HFFc6 (cell line): ENCODE data around the gene RGS3. TPM values are rescaled to one million over a fixed set of nuclear protein-coding genes. Genes with fewer than 3 reads are reported as not detected.

ENCODE experiments used
- DNase-seq: peaks from one replicate; pipeline ENCODE4 v3.0.0-alpha.2; 2018
- H3K27ac Mint-ChIP-seq: 2 replicates; pipeline ENCODE4 v1.8.0; 2020; ENCODE audit warnings: mild to moderate bottlenecking, mixed read lengths
- H3K27me3 Mint-ChIP-seq: 2 replicates; pipeline ENCODE4 v1.8.0; 2021; ENCODE audit warnings: mild to moderate bottlenecking, moderate library complexity, mixed read lengths; ENCODE audit not compliant: insufficient read depth
- H3K36me3 Mint-ChIP-seq: 2 replicates; pipeline ENCODE4 v1.8.0; 2021; ENCODE audit warnings: low read depth, mixed read lengths
- H3K4me1 Mint-ChIP-seq: 2 replicates; pipeline ENCODE4 v1.8.0; 2020; ENCODE audit warnings: low read depth, mixed read lengths
- H3K4me3 Mint-ChIP-seq: 2 replicates; pipeline ENCODE4 v1.8.0; 2020; ENCODE audit warnings: mild to moderate bottlenecking, moderate library complexity, mixed read lengths
- H3K9me3 Mint-ChIP-seq: 2 replicates; pipeline ENCODE4 v1.8.0; 2020; ENCODE audit warnings: mild to moderate bottlenecking, mixed read lengths
- total RNA-seq, 6 experiments: library from RNA; stranded (reverse); fragmentation: NEBNext Ultra II Directional; extraction: Animal tissue kit (Norgen Biotek cat#: 25700); gene quantifications; 2 replicates in 1 of 6; 3 replicates in 5 of 6; pipeline ENCODE4 v1.2.3, GENCODE V29; 2021
- TF ChIP-seq, protein P1 (sequence below): fragments of 200-600 bp; sonication (generic); IDR thresholded peaks from 2 replicates; pipeline ENCODE4 v1.5.0; 2021; ENCODE audit warnings: antibody characterized with exemption, mild to moderate bottlenecking

RGS3 gene
- total RNA-seq, 6 experiments from 2014 or later, result 49.7 to 57.0 (median 52.5) TPM

- Mint-ChIP-seq H3K9me3 (no peaks in the 10 kb centered on the region), H3K27ac (peak overlapping the region; percentile 92), H3K36me3 (peaks cover 29% of the 10 kb centered on the region), H3K4me1 (peaks cover 62% of the 10 kb centered on the region), H3K27me3 (peaks cover 7% of the 10 kb centered on the region), H3K4me3 (peak overlapping the region; percentile 96)
- DNase-seq, result no peak
- TF ChIP-seq, protein P1, sequence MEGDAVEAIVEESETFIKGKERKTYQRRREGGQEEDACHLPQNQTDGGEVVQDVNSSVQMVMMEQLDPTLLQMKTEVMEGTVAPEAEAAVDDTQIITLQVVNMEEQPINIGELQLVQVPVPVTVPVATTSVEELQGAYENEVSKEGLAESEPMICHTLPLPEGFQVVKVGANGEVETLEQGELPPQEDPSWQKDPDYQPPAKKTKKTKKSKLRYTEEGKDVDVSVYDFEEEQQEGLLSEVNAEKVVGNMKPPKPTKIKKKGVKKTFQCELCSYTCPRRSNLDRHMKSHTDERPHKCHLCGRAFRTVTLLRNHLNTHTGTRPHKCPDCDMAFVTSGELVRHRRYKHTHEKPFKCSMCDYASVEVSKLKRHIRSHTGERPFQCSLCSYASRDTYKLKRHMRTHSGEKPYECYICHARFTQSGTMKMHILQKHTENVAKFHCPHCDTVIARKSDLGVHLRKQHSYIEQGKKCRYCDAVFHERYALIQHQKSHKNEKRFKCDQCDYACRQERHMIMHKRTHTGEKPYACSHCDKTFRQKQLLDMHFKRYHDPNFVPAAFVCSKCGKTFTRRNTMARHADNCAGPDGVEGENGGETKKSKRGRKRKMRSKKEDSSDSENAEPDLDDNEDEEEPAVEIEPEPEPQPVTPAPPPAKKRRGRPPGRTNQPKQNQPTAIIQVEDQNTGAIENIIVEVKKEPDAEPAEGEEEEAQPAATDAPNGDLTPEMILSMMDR, result no peak
Measured at GRCh38 chr9:113594484-113595299, 131.2 kb downstream of the RGS3 start.

- Mint-ChIP-seq H3K27ac (peak overlapping the region; percentile 92), H3K4me1 (peaks cover 79% of the 10 kb centered on the region), H3K9me3 (no peaks in the 10 kb centered on the region), H3K27me3 (peaks cover 9% of the 10 kb centered on the region), H3K36me3 (peaks cover 29% of the 10 kb centered on the region), H3K4me3 (peak overlapping the region; percentile 96)
- DNase-seq, result no peak
- TF ChIP-seq, protein P1, result no peak
Measured at GRCh38 chr9:113596616-113597320, 133.2 kb downstream of the RGS3 start.

DNA sequence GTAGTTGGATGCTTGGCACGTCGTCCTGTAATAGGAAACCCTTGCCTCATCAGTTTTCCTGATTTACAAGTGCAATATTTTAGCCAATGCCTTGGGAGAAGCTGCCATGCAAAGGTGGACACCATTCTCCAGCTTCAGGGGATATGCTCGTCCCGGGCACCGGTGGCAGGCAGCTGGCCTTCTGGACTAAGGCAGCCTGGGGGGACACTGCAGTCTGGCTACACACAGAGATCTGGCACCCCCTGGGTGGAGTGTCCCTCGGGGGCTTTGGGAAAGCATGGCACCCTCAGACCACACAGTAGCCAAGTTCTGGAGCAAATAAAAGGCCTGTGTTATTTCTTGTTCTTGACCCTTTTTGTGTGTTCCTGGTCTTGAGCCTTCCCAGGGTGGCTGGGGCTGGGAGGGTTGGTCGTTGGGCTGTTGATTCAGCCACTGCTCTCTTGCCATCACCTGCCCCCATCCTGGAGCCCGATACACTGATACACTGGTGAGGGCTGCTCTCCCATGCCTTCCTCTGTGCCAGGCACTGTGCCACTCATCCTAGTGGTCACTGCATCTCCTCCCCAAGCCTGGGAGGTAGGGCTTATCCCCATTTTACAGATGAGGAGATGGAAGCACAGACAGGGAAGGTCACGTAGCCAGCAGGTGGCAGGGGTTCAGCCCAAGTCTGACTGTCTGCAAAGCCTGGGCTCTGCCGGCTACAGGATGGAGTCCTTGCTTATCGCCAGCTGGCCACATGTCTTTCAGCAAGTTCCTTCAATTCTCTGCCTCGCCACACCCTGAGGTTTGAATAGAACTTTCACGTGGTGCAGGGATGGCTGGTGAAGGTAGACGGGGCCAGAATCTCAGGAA lies 134.1 kb downstream of the RGS3 start:
- no peak for DNase-seq
- Mint-ChIP-seq H3K36me3 (peaks cover 29% of the 10 kb centered on the region), H3K27me3 (peaks cover 9% of the 10 kb centered on the region), H3K9me3 (no peaks in the 10 kb centered on the region), H3K4me3 (peak overlapping the region; percentile 22), H3K4me1 (peaks cover 87% of the 10 kb centered on the region), H3K27ac (peak overlapping the region; percentile 93)
- TF ChIP-seq, protein P1, result peak; percentile 32; the same call in 1 of the 2 replicates

GRCh38 chr9:113598451-113598850 lies 134.9 kb downstream of the RGS3 start:
- no peak for DNase-seq
- H3K4me3 Mint-ChIP-seq, result peak overlapping the region; percentile 22; the same call in 1 of the 2 replicates
- peaks cover 9% of the 10 kb centered on the region for H3K27me3 Mint-ChIP-seq
- H3K9me3 Mint-ChIP-seq, result no peaks in the 10 kb centered on the region
- peak overlapping the region; percentile 93 for H3K27ac Mint-ChIP-seq
- TF ChIP-seq, protein P1, result no peak
- H3K36me3 Mint-ChIP-seq, result peaks cover 29% of the 10 kb centered on the region
- H3K4me1 Mint-ChIP-seq, result peaks cover 87% of the 10 kb centered on the region

DNA sequence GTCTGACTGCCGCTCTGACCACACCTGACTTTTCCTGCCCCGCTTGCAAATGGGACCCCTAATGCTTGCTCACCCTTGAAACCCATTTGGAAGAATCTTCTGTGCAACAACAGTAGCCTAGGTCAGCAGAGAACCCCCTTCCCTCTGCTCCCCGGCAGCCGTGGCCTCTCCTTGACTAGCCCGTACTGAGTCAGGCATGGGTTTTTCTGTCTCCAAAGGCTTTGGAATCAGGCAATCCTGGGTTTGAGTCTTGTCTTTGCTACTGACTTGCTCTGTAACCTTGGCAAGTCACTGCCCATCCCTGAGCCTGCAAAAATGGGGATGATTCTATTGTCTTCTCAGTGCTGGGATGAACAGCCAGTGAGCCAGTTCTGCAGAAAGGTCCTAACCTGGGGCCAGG lies 135.4 kb downstream of the RGS3 start:
- H3K27me3 Mint-ChIP-seq, result peaks cover 9% of the 10 kb centered on the region
- TF ChIP-seq, protein P1, result no peak
- H3K9me3 Mint-ChIP-seq, result no peaks in the 10 kb centered on the region
- H3K4me1 Mint-ChIP-seq, result peaks cover 88% of the 10 kb centered on the region
- peak overlapping the region; percentile 93 for H3K27ac Mint-ChIP-seq
- peak overlapping the region; percentile 44; the same call in 1 of the 2 replicates for H3K4me3 Mint-ChIP-seq
- DNase-seq, result no peak
- peaks cover 29% of the 10 kb centered on the region for H3K36me3 Mint-ChIP-seq
